ENCODE measurements around the gene PHF2.

GRCh38 chr9:93533863-93534262 is 42.5 kb upstream of the PHF2 start:
- TF ChIP-seq POLR2A (IDR thresholded peaks at IDR 0.05; ENCODE audit: low read length), result no peak
- no peak for TF ChIP-seq GATA1 (IDR thresholded peaks at IDR 0.05; ENCODE audit: low read depth, low read length)
